Measurements from ENCODE around the gene RNF113B. TPM values are rescaled to one million over a fixed set of nuclear protein-coding genes. Genes with fewer than 3 reads are reported as not detected.

The RNF113B gene
- total RNA-seq, 2 experiments from 2014 or later = not detected

DNA sequence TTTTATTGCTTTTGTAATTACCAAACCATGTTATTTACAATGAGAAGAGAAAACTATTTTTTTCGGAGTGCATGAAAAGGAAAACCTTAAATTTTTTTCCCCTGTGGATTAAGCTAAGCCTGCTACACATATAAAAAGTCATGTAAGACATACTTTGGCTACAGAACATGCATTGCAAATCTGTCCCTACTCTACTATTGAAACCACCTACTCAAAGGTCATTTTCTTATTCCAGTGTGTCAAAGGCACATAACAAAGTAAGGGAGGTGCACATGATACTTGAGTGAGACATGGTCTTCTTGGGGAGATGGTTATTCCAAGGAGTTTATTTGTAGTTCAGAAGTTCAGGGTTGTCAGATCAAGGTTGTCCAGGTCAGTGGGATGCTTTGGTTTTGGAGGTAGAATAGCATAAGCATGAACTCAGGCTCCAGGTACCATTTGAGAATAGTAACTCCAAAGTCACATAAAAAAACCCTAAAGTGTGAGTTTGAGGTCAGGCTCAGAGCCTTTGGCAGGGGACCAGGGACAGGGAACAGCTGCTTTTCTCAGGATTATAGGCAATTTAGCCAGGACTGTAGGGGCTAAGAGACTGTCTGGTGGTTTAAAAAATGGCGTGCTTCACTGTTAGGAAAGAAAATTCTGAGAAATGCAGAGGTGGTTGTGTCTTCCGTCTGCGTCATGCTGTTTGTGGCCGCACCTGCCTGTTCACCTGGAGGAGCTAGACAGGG, 18.7 kb downstream of the RNF113B start:
- no peak for DNase-seq
- no peak for ATAC-seq
- no peak overlapping the region for H3K27ac Mint-ChIP-seq
- peaks cover 8% of the 10 kb centered on the region for H3K27me3 Mint-ChIP-seq
- intact Hi-C loops (cut with micrococcal nuclease) = no loop called here
- no peaks in the 10 kb centered on the region for H3K36me3 Mint-ChIP-seq (ENCODE audit: low read depth)
- TF ChIP-seq, protein P1, sequence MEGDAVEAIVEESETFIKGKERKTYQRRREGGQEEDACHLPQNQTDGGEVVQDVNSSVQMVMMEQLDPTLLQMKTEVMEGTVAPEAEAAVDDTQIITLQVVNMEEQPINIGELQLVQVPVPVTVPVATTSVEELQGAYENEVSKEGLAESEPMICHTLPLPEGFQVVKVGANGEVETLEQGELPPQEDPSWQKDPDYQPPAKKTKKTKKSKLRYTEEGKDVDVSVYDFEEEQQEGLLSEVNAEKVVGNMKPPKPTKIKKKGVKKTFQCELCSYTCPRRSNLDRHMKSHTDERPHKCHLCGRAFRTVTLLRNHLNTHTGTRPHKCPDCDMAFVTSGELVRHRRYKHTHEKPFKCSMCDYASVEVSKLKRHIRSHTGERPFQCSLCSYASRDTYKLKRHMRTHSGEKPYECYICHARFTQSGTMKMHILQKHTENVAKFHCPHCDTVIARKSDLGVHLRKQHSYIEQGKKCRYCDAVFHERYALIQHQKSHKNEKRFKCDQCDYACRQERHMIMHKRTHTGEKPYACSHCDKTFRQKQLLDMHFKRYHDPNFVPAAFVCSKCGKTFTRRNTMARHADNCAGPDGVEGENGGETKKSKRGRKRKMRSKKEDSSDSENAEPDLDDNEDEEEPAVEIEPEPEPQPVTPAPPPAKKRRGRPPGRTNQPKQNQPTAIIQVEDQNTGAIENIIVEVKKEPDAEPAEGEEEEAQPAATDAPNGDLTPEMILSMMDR (IDR thresholded peaks at IDR 0.05) = no peak
- no peaks in the 10 kb centered on the region for H3K4me1 Mint-ChIP-seq (ENCODE audit: low read depth)
- no peak overlapping the region for H3K4me3 Mint-ChIP-seq
- ChIA-PET POLR2A (no interaction called here), CTCF (no interaction called here)
- H3K9me3 Mint-ChIP-seq = no peaks in the 10 kb centered on the region

DNA sequence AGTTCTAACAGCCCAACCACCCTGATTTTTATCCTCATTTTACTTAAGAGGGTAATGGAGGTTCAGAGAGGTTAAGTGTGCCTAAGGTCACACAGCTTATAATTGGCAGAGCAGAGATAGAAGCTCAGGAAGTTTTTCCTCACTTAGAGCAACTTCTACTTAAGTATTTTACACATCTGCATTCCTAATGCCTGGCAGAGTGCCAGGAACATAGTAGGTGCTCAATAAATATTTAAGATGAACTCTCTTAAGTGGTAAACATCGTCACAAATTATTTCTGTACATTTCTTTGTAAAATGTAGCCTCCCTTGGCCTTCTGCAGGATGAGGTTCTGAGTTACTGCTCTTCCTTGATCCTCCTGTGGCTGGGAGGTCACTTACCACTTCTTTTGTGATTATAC, 19.5 kb downstream of the RNF113B start:
- POLR2A ChIA-PET = no interaction called here
- H3K9me3 Mint-ChIP-seq = no peaks in the 10 kb centered on the region
- CTCF ChIA-PET = no interaction called here

DNA sequence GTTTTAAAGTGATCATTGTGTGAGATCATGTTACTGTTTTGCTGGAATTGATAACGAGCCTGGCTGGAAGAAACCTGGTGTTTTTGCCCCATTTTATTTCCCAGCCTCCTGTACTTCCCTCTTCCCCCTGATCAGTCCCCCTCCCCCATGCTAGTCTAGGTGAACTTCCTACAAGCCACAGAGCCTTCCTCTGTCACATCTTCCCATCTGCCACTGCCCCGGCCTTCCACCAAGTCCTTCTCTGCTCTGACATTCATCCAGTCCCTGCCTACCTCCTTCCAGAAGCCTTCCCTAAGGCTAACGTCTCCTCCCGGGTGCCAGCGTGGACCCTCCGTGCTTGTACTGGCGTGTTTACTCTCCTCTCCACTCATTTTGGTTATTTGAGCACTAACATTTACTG, 19.9 kb downstream of the RNF113B start:
- no peaks in the 10 kb centered on the region for H3K36me3 Mint-ChIP-seq (ENCODE audit: low read depth)
- H3K27ac Mint-ChIP-seq = no peak overlapping the region
- peaks cover 11% of the 10 kb centered on the region for H3K27me3 Mint-ChIP-seq
- intact Hi-C loops (cut with micrococcal nuclease) = no loop called here
- ChIA-PET CTCF (no interaction called here), POLR2A (no interaction called here)
- no peak for ATAC-seq
- no peaks in the 10 kb centered on the region for H3K4me1 Mint-ChIP-seq (ENCODE audit: low read depth)
- TF ChIP-seq, protein P1 (IDR thresholded peaks at IDR 0.05) = no peak
- no peak overlapping the region for H3K4me3 Mint-ChIP-seq
- no peaks in the 10 kb centered on the region for H3K9me3 Mint-ChIP-seq
- DNase-seq = no peak

More for the DNA sequence above, 19.5 kb downstream of the RNF113B start:
- ATAC-seq = no peak
- no peak for DNase-seq
- Mint-ChIP-seq H3K4me3 (no peak overlapping the region), H3K27me3 (peaks cover 8% of the 10 kb centered on the region), H3K36me3 (ENCODE audit: low read depth) (no peaks in the 10 kb centered on the region), H3K27ac (no peak overlapping the region), H3K4me1 (ENCODE audit: low read depth) (no peaks in the 10 kb centered on the region)
- intact Hi-C loops (cut with micrococcal nuclease) = no loop called here
- TF ChIP-seq, protein P1 (IDR thresholded peaks at IDR 0.05) = no peak

DNA sequence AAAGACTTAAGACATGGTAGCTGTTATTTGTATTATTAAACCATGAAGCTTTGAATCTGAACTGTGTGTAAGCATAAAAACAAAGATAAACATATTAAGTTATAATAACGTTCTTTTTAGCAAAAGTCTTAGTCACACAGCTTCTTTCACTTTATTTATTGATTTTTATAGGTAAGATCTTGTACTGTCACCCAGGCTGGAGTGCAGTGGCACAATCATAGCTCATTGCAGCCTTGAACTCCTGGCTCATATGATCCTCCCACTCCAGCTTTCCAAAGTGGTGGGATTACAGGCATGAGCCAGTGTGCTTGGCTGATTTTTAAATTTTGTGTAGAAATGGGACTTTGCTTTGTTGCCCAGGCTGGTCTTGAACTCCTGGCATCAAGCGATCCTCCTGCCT, 20.8 kb downstream of the RNF113B start:
- Mint-ChIP-seq H3K4me1 (ENCODE audit: low read depth) (no peaks in the 10 kb centered on the region), H3K4me3 (no peak overlapping the region), H3K9me3 (no peaks in the 10 kb centered on the region), H3K27ac (no peak overlapping the region), H3K27me3 (peaks cover 16% of the 10 kb centered on the region), H3K36me3 (ENCODE audit: low read depth) (no peaks in the 10 kb centered on the region)
- CTCF ChIA-PET = no interaction called here
- no peak for DNase-seq
- no peak for ATAC-seq
- intact Hi-C loops (cut with micrococcal nuclease) = no loop called here
- POLR2A ChIA-PET = no interaction called here
- TF ChIP-seq, protein P1 (IDR thresholded peaks at IDR 0.05) = no peak

DNA sequence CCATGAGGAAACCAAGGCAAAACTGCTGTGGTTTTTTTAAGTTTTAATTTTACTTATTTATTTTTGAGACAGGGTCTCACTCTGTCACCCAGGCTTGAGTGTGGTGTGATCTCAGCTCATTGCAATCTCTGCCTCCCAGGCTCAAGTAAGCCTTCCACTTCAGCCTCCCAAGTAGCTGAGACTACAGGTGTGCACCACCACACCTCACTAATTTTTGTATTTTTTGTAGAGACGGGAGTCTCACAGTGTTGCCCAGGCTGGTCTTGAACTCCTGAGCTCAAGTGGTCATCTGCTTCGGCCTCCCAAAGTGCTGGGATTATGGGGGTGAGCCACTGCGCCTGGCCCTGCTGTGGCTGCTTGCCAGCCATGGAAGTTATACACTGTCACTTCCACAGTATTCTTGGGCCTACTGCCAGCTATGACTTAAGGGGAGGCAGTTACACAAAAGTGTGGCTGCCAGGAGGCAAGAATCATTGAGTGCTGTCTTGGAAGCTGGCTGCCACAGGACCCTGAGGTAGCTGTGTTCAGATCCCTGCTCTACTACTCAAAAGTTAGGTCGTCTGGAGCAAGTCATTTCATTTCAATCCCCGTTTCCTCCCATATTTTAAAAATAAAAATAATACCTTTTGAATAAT, 21.5 kb downstream of the RNF113B start:
- H3K9me3 Mint-ChIP-seq = no peaks in the 10 kb centered on the region
- TF ChIP-seq, protein P1 (IDR thresholded peaks at IDR 0.05) = no peak
- CTCF ChIA-PET = no interaction called here
- intact Hi-C loops (cut with micrococcal nuclease) = no loop called here
- no peak overlapping the region for H3K27ac Mint-ChIP-seq
- no peaks in the 10 kb centered on the region for H3K4me1 Mint-ChIP-seq (ENCODE audit: low read depth)
- H3K36me3 Mint-ChIP-seq (ENCODE audit: low read depth) = no peaks in the 10 kb centered on the region
- no peak for DNase-seq
- ATAC-seq = no peak
- peaks cover 18% of the 10 kb centered on the region for H3K27me3 Mint-ChIP-seq
- POLR2A ChIA-PET = no interaction called here
- H3K4me3 Mint-ChIP-seq = no peak overlapping the region

All from activated CD8-positive, alpha-beta T cell treated with anti-CD3 and anti-CD28 coated beads for 36 hours (primary cell).